Uterine smooth muscle cell (primary cell): ENCODE data around the gene ZNF45. TPM values are rescaled to one million over a fixed set of nuclear protein-coding genes. Genes with fewer than 3 reads are reported as not detected.

Source experiments
- total RNA-seq: library from RNA; depleted of rRNA; stranded (reverse); fragments of >200 nt; gene quantifications from 2 replicates; pipeline ENCODE4 v1.2.3, GENCODE V29; 2014

Gene ZNF45
- total RNA-seq = 14.1 and 17.3 TPM in 2 replicates

DNA sequence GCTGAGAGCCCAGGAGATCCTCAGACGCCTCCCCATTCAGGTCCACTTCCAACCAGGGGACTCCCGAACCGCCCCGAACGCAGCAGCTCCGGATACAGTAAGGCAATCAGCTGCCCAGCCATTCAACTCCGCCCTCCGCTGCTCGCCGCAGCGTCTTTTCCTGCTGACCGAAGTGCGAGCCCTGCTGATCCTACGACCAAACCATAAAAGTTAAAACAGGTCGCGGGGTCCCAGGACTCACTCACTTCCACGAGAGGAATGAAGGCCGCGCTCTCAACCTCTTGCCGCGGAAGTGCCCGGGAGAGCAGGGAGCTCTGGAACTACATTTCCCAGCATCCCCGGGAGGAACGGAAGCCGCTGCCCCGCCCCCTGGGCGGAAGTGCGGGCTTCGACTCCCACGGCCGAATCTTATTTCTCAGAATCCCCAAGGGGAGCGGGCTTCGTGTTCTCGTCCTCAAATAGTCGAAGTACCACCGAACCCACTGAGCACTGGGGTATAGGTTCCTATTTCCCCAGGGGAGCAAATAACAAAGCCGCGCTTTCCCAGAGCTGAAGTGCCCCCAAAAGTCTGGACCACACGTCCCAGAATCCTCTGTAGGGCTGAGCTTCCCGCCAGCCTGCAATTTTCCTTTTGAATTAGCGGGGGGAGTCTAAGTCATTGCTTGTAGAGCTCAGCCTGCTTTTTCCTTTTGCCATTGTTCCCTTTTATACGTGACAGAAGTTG, at the start of gene ZNF45:
ZNF45 (minus strand) TSS at position 298 of the 724 bp plus-strand sequence. CDS start 13,097 bp downstream, outside the sequence.

DNA sequence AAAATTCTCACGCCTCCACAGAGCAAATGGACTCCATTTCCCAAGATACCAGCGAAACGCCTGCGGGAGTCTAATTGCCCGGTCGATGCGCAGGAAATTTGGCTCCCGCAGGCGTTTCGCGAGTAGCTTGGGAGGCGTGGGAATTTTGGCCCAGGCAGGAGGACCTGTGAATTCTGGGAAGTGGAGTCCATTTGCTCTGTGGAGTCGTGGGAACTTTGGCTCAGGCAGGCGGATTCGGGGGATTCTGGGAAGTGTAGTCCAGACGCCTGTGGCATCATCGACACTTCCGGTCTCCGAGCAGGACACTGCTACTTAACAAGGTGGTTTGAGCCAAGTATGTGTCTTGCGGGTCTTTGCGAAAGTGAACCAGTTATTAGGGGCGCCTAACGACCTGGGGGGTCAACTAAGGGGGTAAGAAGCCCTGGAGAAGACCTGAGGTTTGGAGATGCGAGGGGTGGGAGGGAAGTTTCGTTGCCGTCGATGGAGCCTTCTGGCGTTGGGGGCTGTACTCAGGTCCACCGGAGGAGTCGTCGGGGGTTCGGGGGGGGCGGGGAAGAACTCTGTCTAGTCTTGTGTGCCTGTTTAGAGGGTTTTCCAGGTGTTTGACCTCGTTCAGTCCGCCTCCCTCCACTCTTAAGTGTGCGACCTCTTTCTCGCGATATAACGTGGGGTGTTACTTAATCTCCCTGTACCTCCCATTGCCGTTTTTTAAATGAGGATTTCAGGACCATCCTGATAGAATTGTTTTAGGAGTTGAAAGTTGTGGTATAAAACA, 49.0 kb upstream of the ZNF45 start, which contains the start of gene ZNF155:
ZNF155 (plus strand) TSS at position 277 of the 775 bp plus-strand sequence. CDS start 4,356 bp downstream, outside the sequence.

DNA sequence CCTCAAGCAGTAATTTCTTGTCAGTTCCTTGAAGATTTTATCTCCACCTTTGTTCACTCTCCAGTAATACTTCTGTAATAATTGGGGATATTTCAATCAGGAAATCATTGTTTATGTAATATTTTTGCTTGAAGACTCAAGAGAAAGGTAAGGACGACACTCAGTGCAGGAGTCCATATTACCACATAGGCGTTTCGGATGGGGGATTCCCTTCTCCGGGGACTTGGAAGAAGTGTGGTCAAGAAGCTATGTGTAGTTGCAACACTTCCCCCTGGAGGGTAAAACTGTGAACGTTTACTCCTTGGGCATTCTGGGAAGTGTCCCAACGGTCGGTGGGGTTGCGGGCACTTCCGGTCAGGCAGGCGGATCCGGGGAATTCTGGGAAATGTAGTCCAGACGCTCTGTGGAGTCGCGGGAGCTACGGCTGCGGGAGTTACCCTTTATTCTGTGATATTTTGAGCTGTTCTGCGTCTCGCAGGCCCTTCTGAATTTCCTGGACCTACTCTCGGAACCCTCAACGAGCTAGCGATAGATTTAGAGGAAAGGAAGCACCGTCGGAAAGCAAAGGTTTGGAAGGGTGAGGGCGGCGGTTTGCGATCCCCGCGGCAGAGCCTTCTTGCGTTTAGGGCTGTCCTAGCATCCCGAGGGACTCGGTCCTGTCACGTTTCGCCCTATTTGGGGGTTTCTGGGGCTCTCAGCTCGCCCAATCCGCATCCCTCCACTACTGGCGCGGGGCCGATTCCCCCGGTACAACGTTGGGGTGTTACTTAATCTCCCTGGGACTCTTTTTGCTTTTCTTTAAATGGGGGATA, 16.0 kb upstream of the ZNF45 start, which contains the start of gene ZNF221:
ZNF221 (plus strand) TSS at position 395 of the 812 bp plus-strand sequence. CDS start 11,499 bp downstream, outside the sequence.

DNA sequence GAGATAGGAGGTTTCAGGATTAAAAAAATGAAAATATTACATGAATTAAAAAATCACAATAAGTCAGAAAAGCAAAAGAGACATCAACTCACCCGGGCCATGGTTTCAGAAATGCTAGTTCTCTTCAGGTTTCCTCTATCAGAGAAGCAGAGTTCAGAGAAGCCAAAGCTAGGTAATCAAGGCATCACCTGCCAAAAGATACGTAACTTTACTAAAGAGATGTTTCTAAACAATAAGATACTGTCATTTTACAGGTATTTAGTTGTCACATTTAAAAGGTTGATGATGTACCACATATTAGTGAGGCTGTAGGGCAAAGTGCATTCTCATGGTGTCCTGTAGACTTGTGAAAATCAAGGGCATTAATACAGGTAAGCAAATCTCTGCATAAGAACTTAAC, 51.2 kb downstream of the ZNF45 start, which contains the start of gene ZNF404:
ZNF404 (minus strand) TSS at position 101 of the 400 bp plus-strand sequence.

Other genes with a start within 250 kb of the ZNF45 start
- gene IRGC, start 219.2 kb downstream of the ZNF45 start, total RNA-seq = not detected in 2 replicates
- 6.7 and 7.9 TPM in 2 replicates for gene SMG9, start 180.3 kb downstream of the ZNF45 start, total RNA-seq
- gene KCNN4, start 154.3 kb downstream of the ZNF45 start, total RNA-seq = 1.1 and 1.3 TPM in 2 replicates
- gene LYPD5, start 132.8 kb downstream of the ZNF45 start, total RNA-seq = 0.50 TPM in 1 of 2 replicates, not detected in the other
- gene ZNF283, start 108.0 kb downstream of the ZNF45 start, total RNA-seq = 11.8 and 20.2 TPM in 2 replicates
- 2.2 and 5.7 TPM in 2 replicates for gene ZNF404, start 51.3 kb downstream of the ZNF45 start, total RNA-seq
- 8.7 and 9.2 TPM in 2 replicates for gene ZNF221, start 15.9 kb upstream of the ZNF45 start, total RNA-seq
- 7.6 and 11.4 TPM in 2 replicates for gene ZNF155, start 48.9 kb upstream of the ZNF45 start, total RNA-seq
- 3.0 and 3.1 TPM in 2 replicates for gene ZNF230, start 67.7 kb upstream of the ZNF45 start, total RNA-seq
- 7.5 and 7.9 TPM in 2 replicates for gene ZNF222, start 90.1 kb upstream of the ZNF45 start, total RNA-seq
- 3.7 and 4.1 TPM in 2 replicates for gene ZNF223, start 116.8 kb upstream of the ZNF45 start, total RNA-seq
- 2.4 and 2.9 TPM in 2 replicates for gene ZNF284, start 136.9 kb upstream of the ZNF45 start, total RNA-seq
- gene ZNF224, start 159.1 kb upstream of the ZNF45 start, total RNA-seq = 20.5 and 21.2 TPM in 2 replicates
- gene ZNF225, start 178.1 kb upstream of the ZNF45 start, total RNA-seq = 5.9 and 6.7 TPM in 2 replicates
- 12.3 and 14.6 TPM in 2 replicates for gene ZNF234, start 206.3 kb upstream of the ZNF45 start, total RNA-seq
- gene ZNF226, start 229.8 kb upstream of the ZNF45 start, total RNA-seq = 14.6 and 16.6 TPM in 2 replicates